Fibroblast of lung (primary cell): Measurements from ENCODE around the gene SPON2. TPM values are rescaled to one million over a fixed set of nuclear protein-coding genes. Genes with fewer than 3 reads are reported as not detected.

Experiments
- polyA plus RNA-seq, 2 donors: library from polyadenylated mRNA; depleted of rRNA in 1 of 2; stranded (reverse) in 1 of 2; unstranded in 1 of 2; fragments of >200 nt; gene quantifications; 2 replicates each; pipeline ENCODE4 v1.2.1, GENCODE V29; 2011 to 2012; ENCODE audit warnings: missing spikeins in 1 of 2
- total RNA-seq: library from RNA; depleted of rRNA; stranded (reverse); fragments of >200 nt; gene quantifications from 2 replicates; pipeline ENCODE4 v1.2.1, GENCODE V29; 2014

The SPON2 gene
- total and polyA plus RNA-seq, 2 donors (not counting 1 experiment from before 2014, with no cell fraction given), result 179 to 367 TPM

Other genes with a start within 250 kb of the SPON2 start
- 37.2 and 48.2 TPM in 2 replicates for gene GAK, start 240.3 kb downstream of the SPON2 start, total RNA-seq
- 10.1 and 13.9 TPM in 2 replicates for gene GAK, start 240.3 kb downstream of the SPON2 start, polyA plus RNA-seq
- 10.3 and 16.3 TPM in 2 replicates for gene TMEM175, start 240.1 kb downstream of the SPON2 start, total RNA-seq
- gene TMEM175, start 240.1 kb downstream of the SPON2 start, polyA plus RNA-seq, result 23.9 and 29.2 TPM in 2 replicates
- gene DGKQ, start 199.0 kb downstream of the SPON2 start, total RNA-seq, result 11.0 and 13.2 TPM in 2 replicates
- 2.1 and 3.0 TPM in 2 replicates for gene DGKQ, start 199.0 kb downstream of the SPON2 start, polyA plus RNA-seq
- 10.3 and 11.1 TPM in 2 replicates for gene IDUA, start 185.5 kb downstream of the SPON2 start, total RNA-seq
- 2.1 and 3.1 TPM in 2 replicates for gene IDUA, start 185.5 kb downstream of the SPON2 start, polyA plus RNA-seq
- gene SLC26A1, start 179.2 kb downstream of the SPON2 start, total RNA-seq, result 0.26 and 0.33 TPM in 2 replicates
- 0.05 and 0.07 TPM in 2 replicates for gene SLC26A1, start 179.2 kb downstream of the SPON2 start, polyA plus RNA-seq
- gene FGFRL1, start 161.0 kb downstream of the SPON2 start, total RNA-seq, result 5.6 and 6.1 TPM in 2 replicates
- 10.0 and 21.2 TPM in 2 replicates for gene FGFRL1, start 161.0 kb downstream of the SPON2 start, polyA plus RNA-seq
- 0.66 and 2.6 TPM in 2 replicates for gene RNF212, start 59.0 kb downstream of the SPON2 start, total RNA-seq
- gene RNF212, start 59.0 kb downstream of the SPON2 start, polyA plus RNA-seq, result 1.2 and 1.6 TPM in 2 replicates
- gene CTBP1, start 76.5 kb upstream of the SPON2 start, total RNA-seq, result 224 and 249 TPM in 2 replicates
- 78.2 and 86.1 TPM in 2 replicates for gene CTBP1, start 76.5 kb upstream of the SPON2 start, polyA plus RNA-seq
- 37.2 and 44.3 TPM in 2 replicates for gene MAEA, start 117.3 kb upstream of the SPON2 start, total RNA-seq
- gene MAEA, start 117.3 kb upstream of the SPON2 start, polyA plus RNA-seq, result 53.8 and 59.5 TPM in 2 replicates
- 4.6 and 7.6 TPM in 2 replicates for gene UVSSA, start 174.6 kb upstream of the SPON2 start, total RNA-seq
- gene UVSSA, start 174.6 kb upstream of the SPON2 start, polyA plus RNA-seq, result 4.0 and 4.6 TPM in 2 replicates
- not detected in 2 replicates for gene NKX1-1, start 233.9 kb upstream of the SPON2 start, total RNA-seq
- not detected in 2 replicates for gene NKX1-1, start 233.9 kb upstream of the SPON2 start, polyA plus RNA-seq